ENCODE measurements around the gene ZBTB5.

- TF ChIP-seq POLR2A (IDR thresholded peaks at IDR 0.05) (no peak), CTCF (IDR thresholded peaks at IDR 0.05) (no peak)
Observed at GRCh38 chr9:37486256-37486615, 21.0 kb upstream of the ZBTB5 start.

Measured in lower leg skin (tissue), 3 donors.